Measurements from ENCODE around the gene PLEKHH2.

DNA sequence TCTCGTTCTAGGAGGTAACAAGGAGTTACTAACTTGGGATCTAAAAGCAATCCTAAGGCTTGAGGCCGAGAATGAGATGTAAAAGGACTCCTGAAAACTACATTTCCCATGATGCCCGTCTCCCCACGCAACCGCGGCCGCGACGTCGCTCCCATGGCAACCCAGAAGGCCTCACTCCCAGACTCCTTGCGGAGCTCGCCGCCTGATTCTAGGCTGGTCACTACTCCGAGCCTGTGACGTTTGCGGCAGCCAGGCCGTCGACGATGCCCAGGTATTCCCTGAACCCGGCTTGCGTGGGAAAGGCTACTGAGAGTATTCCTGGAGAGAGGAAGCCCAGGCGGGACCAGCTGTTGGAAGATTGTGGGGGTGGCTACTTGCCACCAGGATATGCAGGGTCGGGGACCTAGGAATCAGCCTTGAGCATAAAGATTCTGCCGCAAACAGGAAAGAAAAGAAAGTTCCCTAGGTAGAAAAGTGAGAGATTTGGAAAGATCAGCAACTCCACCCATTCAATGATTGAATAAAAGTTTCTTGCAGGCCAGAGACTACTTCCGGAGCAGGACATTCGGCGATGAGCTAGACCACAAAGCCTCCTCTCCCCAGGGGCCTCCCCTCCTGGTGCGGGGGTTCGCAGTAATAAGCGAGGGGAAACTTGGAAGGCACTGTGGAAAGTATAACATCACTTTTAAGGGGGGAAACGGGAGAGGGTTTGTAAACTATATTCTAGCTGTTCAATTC lies 137.0 kb downstream of the PLEKHH2 start, which contains the start of gene DYNC2LI1:
- TF ChIP-seq CTCF (IDR thresholded peaks at IDR 0.05) (no peak), POLR2A (IDR thresholded peaks at IDR 0.05) (peak; percentile 30)
